ENCODE measurements around the gene SPPL2B.

The SPPL2B gene

DNA sequence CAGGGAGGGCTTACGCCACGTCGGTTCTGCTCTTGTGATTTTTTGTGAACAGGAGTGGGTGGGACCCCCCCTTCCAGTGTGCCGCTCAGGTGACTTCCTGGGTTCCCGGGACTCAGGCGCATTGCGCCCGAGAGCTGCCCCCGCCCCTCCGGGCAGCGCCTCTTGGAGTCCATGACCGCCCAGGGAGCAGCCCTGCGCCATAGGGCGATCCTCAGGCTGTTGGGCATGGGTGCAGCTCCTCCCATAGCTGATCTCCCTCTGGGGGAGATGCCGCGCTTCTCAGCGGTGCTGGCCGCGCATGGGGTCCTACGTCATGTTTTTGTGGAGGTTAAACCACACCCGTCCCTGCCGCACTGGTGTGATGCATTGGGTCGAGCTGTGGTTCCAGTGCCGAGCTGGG lies 23.6 kb downstream of the SPPL2B start:
- no peak overlapping the region for H3K4me3 ChIP-seq (replicated peaks; ENCODE audit: low read depth, low read length)
- DNase-seq (ENCODE audit: extremely low read depth, low read depth), result no peak
- TF ChIP-seq, protein P1, sequence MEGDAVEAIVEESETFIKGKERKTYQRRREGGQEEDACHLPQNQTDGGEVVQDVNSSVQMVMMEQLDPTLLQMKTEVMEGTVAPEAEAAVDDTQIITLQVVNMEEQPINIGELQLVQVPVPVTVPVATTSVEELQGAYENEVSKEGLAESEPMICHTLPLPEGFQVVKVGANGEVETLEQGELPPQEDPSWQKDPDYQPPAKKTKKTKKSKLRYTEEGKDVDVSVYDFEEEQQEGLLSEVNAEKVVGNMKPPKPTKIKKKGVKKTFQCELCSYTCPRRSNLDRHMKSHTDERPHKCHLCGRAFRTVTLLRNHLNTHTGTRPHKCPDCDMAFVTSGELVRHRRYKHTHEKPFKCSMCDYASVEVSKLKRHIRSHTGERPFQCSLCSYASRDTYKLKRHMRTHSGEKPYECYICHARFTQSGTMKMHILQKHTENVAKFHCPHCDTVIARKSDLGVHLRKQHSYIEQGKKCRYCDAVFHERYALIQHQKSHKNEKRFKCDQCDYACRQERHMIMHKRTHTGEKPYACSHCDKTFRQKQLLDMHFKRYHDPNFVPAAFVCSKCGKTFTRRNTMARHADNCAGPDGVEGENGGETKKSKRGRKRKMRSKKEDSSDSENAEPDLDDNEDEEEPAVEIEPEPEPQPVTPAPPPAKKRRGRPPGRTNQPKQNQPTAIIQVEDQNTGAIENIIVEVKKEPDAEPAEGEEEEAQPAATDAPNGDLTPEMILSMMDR (IDR thresholded peaks at IDR 0.05; ENCODE audit: low read depth, low read length, missing control alignments), result no peak

DNA sequence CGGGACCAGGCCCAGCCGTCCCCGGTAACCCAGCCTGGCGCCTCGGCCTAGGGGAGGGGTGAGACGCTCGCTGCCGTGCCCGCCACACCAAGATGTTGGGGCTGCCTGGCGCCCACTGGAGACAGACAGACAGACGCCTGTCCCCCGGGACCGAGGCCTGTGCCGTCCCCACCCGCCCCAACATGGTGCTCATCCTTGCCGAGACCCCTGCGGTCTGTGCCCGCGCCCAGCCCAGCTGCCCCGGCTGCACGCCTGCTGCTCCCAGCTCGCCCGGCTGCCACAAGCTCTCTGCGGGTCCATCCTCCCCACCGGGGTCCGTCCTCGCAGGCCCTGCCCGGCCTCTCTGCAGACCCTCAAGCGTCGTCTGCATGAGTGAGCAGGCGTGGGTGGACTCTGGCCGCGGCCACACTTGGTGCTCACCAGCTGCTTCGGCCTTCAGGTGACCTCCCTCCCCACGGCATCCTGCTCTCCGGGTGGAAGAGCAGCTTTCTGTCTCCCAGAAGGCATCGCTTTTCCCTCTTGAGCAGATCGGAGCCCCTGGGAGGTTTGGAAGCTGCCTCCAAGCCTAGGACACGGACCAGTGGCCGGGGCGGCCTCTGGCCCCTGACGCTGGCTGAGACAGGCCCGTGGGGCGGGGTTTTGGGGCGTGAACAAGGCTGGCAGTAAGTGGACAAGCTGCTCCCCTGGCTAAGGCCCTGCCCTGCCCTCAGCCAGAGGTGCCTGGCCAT lies 24.8 kb downstream of the SPPL2B start:
- TF ChIP-seq, protein P1 (IDR thresholded peaks at IDR 0.05; ENCODE audit: low read depth, low read length, missing control alignments), result no peak
- DNase-seq (ENCODE audit: extremely low read depth, low read depth), result no peak
- no peak overlapping the region for H3K4me3 ChIP-seq (replicated peaks; ENCODE audit: low read depth, low read length)

DNA sequence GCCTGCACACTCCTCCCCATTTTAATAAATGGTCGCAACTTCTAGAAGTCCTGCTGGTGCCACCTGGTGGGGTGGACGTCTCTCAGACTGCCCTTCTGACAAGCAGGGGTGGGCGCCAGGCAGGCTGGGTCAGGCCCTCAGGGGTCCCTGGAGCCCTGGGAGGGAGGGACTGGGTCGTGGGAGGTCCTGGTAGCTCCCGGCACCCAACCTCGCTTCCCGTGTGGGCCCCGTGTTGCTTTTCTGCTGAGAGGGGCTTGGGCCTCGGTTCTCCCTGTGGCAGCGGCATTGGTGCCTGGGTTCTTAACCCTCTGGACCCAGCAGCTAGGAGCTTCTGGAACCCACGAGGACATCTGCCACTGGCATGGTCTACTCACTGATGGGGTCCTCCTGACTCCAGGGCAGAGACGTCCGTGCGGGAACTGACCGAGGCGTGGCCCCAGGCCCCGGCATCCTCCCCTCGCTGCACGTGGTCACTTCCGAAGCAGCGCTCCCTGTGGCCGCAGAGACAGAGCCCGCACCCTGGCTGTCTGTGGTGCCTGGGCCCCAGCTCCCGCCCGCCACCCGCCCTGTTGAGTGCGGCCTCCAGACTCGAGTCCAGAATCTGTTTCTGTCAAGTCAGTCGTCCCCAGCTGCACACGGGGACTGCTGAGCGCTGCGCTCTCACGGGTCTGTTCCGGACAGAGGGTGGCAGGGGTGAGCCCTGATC lies 25.6 kb downstream of the SPPL2B start:
- no peak for DNase-seq (ENCODE audit: extremely low read depth, low read depth)
- TF ChIP-seq, protein P1 (IDR thresholded peaks at IDR 0.05; ENCODE audit: low read depth, low read length, missing control alignments), result no peak

DNA sequence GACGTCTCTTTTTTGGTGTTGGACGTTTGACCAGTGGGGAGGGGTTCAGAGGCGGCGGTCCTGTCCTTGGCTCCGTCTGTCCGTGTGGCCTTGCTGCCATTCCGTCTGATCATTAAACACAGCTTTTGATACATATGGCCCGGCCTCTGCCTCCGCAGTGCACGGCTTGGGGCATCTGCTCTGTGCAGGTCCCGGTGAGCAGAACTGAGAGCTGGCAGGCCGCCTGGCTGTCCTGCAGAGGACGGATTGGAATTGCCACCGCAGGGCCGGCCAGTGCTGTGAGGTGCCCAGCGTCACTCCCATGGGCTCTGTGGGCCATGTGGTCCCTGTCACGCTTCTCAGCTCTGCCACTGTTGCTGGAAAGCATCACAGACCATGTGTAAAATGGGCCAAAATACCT lies 26.2 kb downstream of the SPPL2B start:
- TF ChIP-seq, protein P1 (IDR thresholded peaks at IDR 0.05; ENCODE audit: low read depth, low read length, missing control alignments), result no peak
- no peak for DNase-seq (ENCODE audit: extremely low read depth, low read depth)
- no peak overlapping the region for H3K4me3 ChIP-seq (replicated peaks; ENCODE audit: low read depth, low read length)

More for the DNA sequence above, 25.6 kb downstream of the SPPL2B start:
- H3K4me3 ChIP-seq (replicated peaks; ENCODE audit: low read depth, low read length), result no peak overlapping the region

DNA sequence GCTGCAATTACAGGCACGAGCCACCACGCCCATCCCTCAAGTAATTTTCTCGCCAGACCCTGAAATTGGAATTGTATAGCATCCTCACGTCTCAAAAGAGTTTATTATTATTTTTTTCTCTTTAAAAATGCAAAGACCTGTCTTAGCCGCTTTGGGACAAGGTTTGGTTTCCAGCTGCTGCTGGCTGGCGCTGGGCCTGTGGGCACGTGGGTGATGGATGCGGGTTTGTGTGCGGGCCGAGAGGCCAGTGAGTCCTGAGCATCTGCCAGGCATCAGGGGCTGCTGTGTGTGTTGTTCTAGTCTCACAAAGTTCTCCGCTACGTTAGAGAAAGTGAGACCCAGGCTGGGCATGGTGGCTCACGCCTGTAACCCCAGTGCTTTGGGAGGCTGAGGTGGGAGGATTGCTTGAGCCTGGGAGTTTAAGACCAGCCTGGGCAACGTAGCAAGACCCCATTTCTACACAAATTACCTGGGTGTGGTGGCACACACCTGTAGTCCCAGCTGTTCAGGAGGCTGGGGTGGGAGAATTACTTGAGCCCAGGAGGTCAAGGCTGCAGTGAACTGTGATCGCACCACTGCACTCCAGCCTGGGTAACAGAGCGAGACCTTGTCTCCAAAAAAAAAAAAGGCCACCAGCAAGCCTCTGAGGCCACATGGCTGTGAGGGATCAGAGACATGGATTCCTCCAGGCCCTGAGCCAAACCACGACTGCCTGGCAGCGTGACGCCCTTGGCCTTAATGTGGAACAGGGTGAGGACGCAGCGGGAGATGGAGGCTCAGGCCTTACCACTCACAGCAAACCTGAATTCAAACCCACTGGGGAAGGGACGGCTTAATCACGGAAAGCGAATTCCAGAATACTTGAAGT lies 26.9 kb downstream of the SPPL2B start:
- TF ChIP-seq, protein P1 (IDR thresholded peaks at IDR 0.05; ENCODE audit: low read depth, low read length, missing control alignments), result no peak
- DNase-seq (ENCODE audit: extremely low read depth, low read depth), result no peak

DNA sequence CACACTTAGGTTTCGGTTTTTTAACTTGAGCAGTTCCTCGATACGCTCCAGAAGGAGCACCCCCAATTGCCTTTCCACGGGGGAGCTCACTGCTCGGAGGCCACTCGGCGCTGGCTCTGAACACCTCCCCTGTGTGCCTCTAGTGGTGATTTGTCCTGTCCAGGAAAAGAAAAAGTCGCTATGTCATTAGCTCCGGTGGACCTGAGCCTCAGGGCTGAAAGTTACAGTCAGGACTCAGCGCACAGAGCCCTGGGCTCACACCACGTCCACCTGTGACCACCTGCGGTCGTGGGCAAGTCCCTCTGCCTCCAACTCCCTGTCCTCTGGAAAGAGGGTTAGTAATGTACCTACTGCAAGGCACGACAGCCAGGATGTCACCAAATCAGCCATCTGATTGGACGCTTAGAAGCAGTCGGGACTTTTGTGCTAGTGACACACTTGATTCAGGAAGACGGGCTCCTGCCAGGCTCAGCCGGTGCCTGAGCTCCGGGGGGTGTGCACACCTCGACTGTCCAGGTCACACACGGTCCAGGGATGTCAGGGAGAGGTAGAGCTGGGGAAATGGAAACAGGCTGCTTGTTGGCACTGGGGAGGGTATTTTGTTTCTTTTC lies 27.7 kb downstream of the SPPL2B start:
- H3K4me3 ChIP-seq (replicated peaks; ENCODE audit: low read depth, low read length), result no peak overlapping the region
- DNase-seq (ENCODE audit: extremely low read depth, low read depth), result no peak
- TF ChIP-seq, protein P1 (IDR thresholded peaks at IDR 0.05; ENCODE audit: low read depth, low read length, missing control alignments), result no peak

More for the DNA sequence above, 26.9 kb downstream of the SPPL2B start:
- H3K4me3 ChIP-seq (replicated peaks; ENCODE audit: low read depth, low read length), result no peak overlapping the region

All from HFF-Myc (cell line).